GM19468 (cell line): ENCODE data around the gene PDE9A.
"Not testable (repeated sequence)": the region's sequence is repeated elsewhere in the genome, so short reads cannot be mapped to it uniquely, and the experiment has no call there.

Experiments used
- ATAC-seq: cut with Tn5 transposase; IDR thresholded peaks from one replicate; pipeline ENCODE4 v1.9.1; 2021; ENCODE audit warnings: mild to moderate bottlenecking, moderate library complexity, moderate number of reproducible peaks; ENCODE audit not compliant: unreplicated experiment; ENCODE audit errors: extremely low read depth

PDE9A gene

DNA sequence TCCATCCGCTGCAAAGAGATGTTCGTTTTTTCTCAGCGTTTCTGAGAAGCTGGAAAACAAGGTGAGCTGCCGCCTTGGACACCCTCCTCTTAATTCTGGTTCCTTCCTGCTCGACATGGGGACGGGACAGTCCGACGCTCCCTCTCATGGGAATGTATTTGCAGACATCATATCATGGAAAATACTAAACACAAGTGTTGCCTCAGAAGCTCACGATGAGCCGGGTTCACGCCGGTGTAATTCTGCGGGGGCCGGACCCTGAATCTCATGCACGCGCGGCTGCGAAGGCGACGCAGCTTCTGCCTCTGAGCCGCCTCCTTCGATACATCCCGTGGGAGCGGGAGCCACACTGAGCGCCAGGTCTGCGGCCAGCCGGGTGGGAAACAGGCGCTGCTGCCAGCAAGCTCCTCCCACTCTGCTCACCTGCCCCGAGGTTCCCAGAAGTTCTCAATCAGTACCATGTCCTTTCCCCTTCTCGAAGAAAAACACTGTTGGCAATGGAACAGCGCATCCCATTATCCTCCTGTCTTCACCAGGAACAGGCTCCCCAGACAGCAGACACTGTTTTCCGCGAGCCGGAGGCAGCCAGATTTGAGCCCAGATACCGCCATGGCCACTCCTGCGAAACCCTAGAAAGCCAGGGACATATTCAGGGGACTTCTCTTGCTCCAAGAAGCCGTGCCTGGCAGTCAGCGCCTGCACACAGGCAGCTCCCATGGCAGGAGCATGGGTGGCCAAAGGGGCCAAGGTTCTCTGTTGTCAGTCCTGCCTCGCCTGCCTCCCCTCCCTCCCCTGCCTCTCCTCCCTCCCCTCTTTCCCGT lies 127.9 kb downstream of the PDE9A start:
- no peak for ATAC-seq

DNA sequence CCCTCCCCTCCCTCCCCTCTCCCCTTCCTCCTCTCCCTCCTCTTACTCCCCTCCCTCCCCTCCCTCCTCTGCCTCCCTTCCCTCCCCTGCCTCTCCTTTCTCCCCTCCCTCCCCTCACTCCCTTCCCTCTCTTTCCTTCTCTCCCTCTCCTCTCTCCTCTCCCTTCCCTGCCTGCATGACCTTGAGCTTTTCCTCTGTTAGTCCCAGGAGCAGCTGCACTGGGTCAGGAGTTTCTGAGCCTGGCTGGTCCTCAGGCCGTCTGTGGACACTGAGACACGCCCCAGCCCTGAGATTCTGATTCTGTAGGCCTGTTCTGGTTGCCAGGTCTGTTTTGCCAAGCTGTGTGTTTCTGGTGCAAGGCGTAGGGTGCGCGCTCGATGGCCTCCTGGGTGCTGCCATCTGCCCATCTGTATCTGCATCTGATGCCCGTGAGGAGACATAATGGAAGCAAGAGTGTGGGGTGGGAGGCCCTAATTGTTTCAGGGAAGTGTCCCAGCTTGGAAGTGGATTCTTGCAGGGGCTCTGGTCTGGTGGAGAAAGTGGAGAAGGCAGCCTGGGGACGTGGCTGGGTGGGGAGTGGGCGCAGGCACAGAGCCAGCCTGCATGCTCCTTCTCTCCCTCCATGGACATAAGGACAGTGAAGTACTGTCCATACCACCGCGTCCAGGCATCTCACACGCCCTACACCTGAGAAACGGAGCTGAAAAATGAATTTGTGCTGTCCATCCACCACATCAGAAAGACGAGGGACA lies 128.7 kb downstream of the PDE9A start:
- no peak for ATAC-seq

DNA sequence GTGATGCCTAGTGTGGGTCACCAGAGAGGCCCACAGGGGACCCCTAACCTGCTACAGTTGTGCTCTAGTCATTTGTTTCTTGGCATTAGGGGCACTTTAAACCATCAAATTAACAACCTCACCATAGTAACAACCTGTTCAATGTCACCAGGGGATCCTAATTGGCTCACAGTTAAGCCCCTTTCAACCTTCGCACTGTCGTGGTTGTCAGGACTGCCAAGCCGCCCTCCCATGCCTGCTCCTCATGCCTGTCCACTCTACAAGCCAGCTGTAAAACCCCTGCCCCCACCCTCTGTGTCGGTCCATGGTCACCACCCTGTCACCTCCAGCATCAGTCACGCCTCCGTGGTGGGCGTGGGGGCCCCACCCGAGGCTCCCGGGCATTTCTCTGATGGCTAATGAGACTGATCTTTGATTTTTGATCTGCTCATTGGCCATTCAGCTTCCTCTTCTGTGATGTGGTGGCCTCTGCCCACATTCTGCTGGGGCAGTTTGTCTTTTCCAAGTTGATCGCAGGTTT lies 129.4 kb downstream of the PDE9A start:
- ATAC-seq = no peak

DNA sequence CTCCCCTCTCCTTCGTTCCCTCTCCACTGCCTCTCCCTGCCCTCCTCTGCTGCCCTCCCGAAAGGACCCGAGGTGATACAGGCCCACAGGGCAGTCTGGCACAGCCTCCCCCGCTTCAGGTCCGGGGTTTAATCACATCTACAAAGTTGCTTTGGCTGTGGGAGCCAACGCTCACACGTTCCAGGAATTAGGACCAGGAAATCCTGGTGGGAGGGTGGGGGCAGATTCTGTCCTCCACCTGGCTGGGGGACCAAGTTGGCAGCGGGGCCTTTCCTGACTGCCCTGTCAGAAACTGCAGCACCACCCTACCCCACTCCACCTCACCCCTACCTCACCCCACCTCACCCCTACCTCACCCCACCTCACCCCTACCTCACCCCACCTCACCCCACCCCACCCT lies 130.9 kb downstream of the PDE9A start:
- no peak for ATAC-seq

DNA sequence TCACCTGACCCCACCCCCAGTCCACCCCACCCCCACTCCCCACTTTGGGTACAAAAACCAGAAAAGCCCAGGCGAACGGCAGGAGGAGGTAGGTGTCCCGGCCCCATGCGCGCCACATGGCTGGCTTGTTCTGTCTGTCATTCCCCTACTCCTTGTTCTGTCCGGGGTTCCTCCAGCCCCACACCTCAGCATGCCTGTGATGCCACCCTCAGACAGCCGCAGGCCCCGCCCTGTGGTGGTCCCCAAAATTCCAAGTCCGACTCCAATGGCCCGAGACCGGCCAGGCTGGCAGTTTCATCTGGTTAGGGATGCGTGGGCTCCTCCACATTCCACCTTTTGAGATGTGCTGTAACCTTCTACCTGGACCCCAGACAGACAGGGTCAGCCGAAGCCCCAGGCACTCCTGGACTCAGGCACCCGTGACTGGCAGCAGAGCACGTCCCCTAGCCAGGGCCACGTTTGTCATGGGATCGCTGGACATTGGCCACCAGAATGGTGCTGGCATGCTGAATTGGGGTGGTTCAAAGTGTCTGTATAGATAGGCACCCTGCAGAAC lies 131.6 kb downstream of the PDE9A start:
- no peak for ATAC-seq

DNA sequence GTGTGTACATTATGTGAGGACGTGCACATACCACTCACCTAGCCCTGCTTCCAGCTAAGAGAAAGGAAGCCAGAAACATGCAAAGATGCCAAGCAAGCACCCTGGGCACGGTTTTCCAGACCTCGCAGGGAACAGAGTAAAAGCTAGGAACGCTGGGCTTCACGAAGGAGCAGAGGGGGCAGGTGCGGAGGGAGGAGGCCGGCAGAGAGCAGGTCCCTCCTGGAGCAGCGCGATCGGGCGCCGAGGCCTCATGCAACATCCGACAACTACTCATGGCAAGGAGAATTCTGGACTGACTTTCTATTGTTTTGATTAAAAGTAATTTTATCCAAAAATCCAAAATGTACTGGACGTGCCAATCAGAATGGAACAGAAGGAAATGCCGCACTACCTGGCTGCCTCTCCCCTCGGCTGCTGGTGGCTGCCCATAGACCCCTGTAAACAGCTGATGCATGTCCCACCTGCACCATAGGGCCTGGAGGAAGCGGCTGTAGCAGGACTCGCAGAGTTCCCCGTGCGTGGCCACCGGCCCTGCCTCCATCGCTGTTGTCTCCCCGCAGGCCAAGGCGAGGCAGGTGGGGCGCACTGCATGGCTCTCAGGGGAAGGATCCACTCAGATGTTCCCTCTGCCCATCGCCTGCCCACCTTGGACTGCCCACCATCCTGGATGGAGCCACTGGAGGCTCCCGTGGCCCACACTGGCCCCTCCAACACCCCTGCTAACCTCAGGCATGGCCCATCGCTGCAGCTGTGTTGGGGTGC lies 132.4 kb downstream of the PDE9A start:
- ATAC-seq = no peak

DNA sequence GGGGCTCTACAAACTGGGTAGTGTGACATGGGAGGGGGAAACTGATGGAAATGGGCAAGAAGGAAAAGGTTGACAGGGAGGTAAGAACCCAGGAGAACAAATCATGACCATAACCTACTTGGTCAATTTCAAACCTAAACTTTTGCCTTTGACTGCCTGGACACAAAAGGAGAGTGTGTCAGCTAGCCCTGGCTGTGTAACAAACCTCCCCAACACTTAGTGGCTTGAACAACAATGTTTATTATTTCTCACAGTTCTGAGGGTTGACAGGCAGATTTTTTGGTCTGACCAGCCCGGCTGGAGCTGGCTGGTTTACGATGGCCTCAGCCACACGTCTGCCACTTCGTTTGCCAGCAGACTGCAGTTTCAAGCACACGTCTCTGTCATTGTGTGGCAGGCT lies 133.5 kb downstream of the PDE9A start:
- no peak for ATAC-seq

DNA sequence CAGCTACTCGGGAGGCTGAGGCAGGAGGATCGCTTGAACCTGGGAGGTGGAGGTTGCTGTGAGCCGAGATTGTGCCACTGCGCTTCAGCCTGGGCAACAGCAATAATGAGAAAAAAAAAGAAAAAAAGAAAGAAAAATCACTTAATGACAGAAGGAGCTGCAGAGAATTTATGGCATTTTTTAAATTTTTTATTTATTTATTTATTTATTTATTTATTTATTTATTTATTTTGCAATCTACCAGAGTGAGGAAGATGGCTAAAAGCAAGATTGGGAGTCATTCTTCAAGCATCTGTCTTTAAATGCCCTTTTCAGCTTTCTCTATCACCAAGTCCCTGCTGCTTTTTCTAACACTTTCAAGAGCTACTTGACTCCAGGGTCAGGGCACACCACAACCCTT lies 134.2 kb downstream of the PDE9A start:
- no peak for ATAC-seq

DNA sequence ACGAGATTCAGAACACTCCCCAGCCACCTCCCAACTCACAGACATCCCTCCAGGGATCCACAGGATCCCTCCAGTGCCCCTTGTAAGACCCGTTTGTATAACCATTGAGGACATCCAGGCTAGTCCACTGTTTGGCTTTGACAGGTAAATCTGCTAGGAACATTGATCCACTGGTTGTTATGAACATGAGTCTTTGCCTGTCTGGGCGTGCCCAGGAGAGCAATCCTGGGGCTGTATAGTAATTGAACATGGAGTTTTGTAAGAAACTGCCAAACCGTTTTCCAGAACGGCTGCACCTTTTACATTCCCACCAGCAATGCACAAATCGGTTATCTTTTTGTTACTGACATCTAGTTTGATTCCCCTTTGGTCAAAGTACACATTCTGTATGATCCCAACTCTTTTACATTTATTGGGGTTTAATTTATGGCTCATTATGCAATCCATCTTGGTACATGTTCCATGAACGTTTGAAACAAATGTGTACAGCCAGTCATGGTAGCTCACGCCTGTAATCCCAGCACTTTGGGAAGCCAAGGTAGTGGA lies 137.2 kb downstream of the PDE9A start:
- ATAC-seq = no peak

DNA sequence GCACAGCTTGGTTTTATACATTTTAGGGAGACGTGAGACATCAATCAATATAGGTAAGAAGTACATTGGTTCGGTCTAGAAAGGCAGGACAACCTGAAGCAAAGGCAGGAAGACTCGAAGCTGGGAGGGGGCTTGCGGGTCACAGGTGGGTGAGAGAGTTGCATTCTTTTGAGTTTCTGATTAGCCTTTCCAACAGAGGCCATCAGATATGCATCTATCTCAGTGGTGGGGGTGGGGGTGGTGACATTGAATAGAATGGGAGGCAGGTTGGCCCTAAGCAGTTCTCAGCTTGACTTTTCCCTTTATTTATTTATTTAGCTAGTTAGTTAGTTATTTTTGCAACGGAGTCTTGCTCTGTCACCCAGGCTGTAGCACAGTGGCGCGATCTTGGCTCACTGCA lies 140.4 kb downstream of the PDE9A start:
- ATAC-seq = no peak

DNA sequence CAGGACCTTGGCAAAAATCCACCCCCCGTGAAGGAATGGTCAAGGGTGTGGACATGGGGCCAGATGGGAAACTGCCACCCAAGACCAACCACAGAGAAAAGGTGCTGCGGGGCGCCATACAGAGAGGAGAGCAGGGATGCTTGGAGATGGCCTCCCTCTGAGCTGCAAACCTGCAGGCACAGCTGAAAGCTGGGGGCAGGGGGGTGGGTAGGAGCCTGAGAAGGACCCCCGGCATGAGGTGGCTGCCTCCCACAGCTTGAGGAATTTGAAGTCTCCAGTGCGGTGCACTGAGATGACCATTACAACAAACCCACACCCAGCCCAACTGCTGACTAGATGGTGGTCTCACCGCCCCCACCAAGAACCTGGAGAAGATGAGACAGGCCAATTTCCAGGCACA lies 141.1 kb downstream of the PDE9A start:
- no peak for ATAC-seq

DNA sequence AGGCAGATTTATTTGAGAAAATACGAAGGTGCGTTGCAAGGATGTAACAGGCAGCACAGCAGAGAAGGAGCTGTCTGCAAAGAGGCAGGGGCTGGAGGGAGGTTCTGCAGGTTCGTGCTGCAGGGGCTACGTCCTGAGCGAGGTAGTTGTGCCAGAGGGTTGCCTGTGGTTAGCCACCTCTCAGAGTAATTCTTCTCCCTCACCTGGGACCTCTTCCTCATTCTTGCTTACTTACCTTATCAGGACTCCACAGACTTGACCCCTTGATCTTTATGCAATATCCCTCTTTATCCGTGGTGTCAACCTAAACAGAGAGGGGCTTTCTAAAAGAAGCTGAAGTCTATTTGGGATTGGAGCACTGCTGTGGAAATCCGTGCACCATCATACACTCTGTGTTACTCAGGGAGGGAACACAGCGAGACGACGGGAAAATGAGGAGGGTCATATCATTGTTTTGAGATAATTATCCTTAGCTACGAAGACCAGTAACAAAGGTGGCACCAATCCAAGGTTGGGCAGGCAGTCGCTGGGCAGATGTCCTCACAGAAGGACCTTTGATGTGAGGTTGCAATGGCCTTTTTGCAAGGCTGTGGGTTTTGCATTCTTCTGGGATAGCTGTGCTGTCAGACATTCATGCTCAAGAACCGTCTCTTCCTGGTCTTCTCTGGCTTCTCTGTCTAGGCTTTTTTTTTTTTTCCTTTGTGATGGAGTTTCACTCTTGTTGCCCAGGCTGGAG lies 143.1 kb downstream of the PDE9A start:
- no peak for ATAC-seq

DNA sequence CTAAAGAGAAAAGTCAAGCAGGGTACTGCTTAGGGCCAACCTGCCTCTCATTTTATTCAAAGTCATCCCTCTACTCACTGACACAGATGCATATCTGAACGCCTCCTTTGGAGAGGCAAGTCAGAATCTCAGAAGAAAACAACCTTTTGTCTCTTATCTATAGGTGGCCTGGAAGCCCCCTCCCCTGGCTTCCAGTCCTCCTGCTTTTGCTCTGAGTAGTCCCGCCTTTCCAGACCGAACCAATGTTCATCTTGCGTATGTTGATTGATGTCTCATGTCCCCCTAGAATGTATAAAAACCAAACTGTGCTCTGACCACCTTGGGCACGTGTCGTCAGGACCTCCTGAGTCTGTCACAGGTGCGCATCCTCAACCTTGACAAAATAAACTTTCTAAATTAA lies 144.1 kb downstream of the PDE9A start:
- ATAC-seq = no peak

DNA sequence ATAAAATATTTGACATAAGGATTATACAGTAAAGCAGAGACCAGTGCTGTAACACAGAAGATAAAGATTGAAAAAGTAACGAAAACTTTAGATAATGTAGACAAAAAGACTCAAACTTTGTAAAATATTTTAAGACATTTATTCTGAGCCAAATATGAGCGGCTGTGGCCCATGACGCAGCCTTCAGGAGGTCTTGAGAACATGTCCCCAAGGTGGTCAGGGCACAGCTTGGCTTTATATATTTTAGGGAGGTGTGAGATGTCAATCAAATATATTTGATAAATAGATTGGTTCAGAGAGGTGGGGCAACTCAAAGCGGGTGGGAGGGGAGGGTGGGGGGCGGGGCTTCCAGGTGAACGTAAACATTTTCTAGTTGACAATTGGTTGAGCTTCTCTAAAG lies 144.7 kb downstream of the PDE9A start:
- ATAC-seq = no peak

DNA sequence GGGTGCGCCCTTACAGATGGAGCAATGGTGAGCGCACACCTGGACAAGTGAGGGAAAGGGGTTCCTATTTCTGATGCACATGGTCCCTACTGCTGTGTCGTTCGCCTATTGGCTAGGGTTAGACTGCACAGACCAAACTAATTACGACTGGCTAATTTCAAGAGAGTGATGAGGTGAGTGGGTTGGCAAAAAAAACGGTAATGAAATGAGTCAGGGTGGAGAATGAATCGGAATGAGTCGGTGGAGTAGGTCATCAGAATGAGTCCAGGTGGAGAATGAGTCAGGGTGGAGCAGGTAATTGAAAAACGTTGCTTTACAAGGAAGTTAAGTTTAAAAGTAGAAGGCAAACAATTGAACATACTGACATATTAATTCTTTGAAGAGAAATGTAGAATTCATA lies 146.1 kb downstream of the PDE9A start:
- ATAC-seq = no peak

DNA sequence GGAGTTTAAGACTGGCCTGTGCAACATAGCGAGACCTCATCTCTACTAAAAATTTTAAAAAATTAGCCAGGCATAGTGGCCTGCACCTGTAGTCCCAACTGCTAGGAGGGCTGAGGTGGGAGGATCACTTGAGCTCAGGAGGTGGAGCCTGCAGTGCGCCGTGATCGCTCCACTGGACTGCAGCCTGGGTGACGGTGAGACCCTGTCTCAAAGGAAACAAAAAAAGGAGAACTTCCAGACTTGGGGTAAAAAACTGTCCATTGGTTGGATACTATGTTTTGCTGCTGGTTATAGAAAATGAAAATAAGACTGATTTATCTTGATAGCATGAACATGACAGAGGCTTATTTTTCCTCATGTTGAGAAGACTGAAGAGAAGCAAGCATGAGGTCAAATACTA lies 146.5 kb downstream of the PDE9A start:
- ATAC-seq = no peak

DNA sequence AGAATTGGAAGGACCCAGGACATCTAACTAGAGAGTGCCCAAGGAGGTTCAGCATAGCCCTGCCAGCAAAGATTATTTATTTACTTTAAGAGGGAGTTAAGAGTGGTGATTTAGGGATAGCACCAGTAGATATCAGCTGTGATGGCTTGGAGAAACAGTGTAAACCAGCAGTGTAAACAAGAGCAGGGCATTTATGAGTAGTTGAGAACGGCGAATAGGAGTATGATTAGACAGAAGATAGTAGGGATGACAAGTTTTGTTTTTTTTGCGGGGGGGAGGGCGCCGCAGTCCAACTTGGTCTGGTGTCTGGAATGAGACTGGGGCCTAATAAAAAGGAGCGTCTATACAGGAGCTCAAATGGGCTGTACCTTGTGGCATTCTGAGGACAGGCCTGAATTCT lies 148.2 kb downstream of the PDE9A start:
- not testable (repeated sequence) for ATAC-seq

DNA sequence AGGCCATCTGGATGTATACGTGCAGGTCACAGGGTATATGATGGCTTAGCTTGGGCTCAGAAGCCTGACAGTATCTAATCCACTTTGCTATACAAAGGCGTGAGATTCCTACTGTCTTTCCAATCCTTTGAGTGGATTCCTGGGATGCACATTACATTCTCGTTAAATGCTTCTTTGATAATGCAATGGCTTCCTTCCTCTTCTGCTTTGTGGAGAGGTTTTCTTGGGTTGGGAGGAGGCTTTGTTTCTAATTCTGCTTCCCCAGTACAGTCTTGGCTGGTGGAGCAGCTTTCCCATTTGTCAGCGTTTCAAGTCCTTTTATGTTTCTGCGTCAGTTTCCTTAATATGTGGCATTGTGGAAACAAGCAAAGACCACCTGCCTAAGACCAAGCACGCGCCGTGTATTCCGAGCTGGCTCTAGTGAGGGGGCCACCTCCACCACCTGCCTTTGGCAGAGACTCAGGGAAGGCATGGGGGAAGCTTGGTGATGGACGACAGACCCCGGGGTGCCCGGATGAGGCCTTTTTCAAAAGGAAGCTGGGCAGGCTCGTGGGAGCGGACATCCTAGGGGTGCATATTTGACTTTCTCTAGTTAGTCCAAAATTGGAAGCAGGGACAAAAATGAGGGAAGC lies 153.2 kb downstream of the PDE9A start:
- ATAC-seq = no peak

DNA sequence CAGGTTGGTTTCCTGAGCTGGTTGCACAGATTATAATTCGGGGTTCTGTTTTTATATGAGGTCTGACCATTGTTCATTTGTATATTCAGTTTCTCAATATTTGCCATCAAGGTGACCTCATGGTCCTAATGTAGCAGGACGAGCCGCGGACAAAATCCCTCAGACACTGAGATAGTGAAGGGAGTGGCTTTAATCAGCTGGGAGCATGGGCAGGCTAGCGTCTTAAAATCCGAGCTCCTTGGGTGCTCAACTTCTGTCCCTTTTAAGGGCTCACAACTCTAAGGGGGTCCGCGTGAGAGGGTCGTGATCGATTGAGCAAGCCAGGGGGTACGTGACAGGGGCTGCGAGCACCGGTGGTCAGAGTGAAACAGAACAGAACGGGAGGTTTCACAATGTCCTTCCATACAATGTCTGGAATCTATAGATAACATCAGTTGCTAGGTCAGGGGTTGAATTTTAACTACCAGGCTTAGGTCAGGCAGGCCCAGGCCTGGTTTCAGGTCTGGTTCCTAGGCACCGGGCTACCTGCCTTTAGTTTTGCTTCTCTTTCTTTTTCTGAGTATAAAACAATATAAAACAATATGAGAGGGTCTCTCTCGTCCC lies 154.0 kb downstream of the PDE9A start:
- not testable (repeated sequence) for ATAC-seq
